Measurements from ENCODE around the gene CRK.

- TF ChIP-seq CTCF (conservative IDR thresholded peaks at IDR 0.05; ENCODE audit: low read depth, low read length) (no peak), EZH2phosphoT487 (IDR thresholded peaks at IDR 0.05; ENCODE audit: borderline replicate concordance, low read length) (no peak), EZH2 (IDR thresholded peaks at IDR 0.05; ENCODE audit: low read length, unreplicated experiment) (no peak)
Measured at GRCh38 chr17:1414001-1414574, 41.9 kb downstream of the CRK start.

All from PC-3 (cell line).